HG03460 (cell line): ENCODE measurements around the gene TMEM120B.
"Not testable (repeated sequence)": the region's sequence is repeated elsewhere in the genome, so short reads cannot be mapped to it uniquely, and the experiment has no call there.

Experiments
- ATAC-seq: cut with Tn5 transposase; IDR thresholded peaks from one replicate; pipeline ENCODE4 v1.9.1; 2021; ENCODE audit not compliant: unreplicated experiment

TMEM120B gene

GRCh38 chr12:121741743-121742142 lies 29.2 kb downstream of the TMEM120B start:
- ATAC-seq, result no peak

- ATAC-seq, result not testable (repeated sequence)
These were observed 33.0 kb downstream of the TMEM120B start for GRCh38 chr12:121745545-121745944.

- no peak for ATAC-seq
These were observed 35.6 kb downstream of the TMEM120B start for GRCh38 chr12:121748218-121748570.

GRCh38 chr12:121748571-121749265 lies 36.2 kb downstream of the TMEM120B start:
- ATAC-seq, result no peak

- ATAC-seq, result no peak
These were observed 36.7 kb downstream of the TMEM120B start for GRCh38 chr12:121749267-121749666.

GRCh38 chr12:121750507-121750955 lies 38.0 kb downstream of the TMEM120B start:
- ATAC-seq, result no peak

GRCh38 chr12:121751034-121751433 lies 38.5 kb downstream of the TMEM120B start:
- ATAC-seq, result no peak

- no peak for ATAC-seq
These were observed 39.3 kb downstream of the TMEM120B start for GRCh38 chr12:121751749-121752351.

GRCh38 chr12:121753844-121754264 lies 41.3 kb downstream of the TMEM120B start:
- ATAC-seq, result no peak

- no peak for ATAC-seq
These were observed 42.3 kb downstream of the TMEM120B start for GRCh38 chr12:121754836-121755235.

GRCh38 chr12:121755591-121755990 lies 43.0 kb downstream of the TMEM120B start:
- no peak for ATAC-seq

- not testable (repeated sequence) for ATAC-seq
These were observed 46.0 kb downstream of the TMEM120B start for GRCh38 chr12:121758536-121758935.

GRCh38 chr12:121762269-121762668 lies 49.7 kb downstream of the TMEM120B start:
- ATAC-seq, result no peak

GRCh38 chr12:121764808-121765207 lies 52.3 kb downstream of the TMEM120B start:
- ATAC-seq, result no peak

- no peak for ATAC-seq
These were observed 53.0 kb downstream of the TMEM120B start for GRCh38 chr12:121765573-121765972.

GRCh38 chr12:121766290-121767039 lies 53.9 kb downstream of the TMEM120B start:
- no peak for ATAC-seq

- no peak for ATAC-seq
These were observed 55.0 kb downstream of the TMEM120B start for GRCh38 chr12:121767525-121768016.

- ATAC-seq, result no peak
These were observed 56.8 kb downstream of the TMEM120B start for GRCh38 chr12:121769297-121769830.

GRCh38 chr12:121769831-121770301 lies 57.3 kb downstream of the TMEM120B start:
- no peak for ATAC-seq

- ATAC-seq, result no peak
These were observed 57.8 kb downstream of the TMEM120B start for GRCh38 chr12:121770388-121770787.
